Measurements from ENCODE around the gene C6orf47. TPM values are rescaled to one million over a fixed set of nuclear protein-coding genes. Genes with fewer than 3 reads are reported as not detected.

C6orf47 gene
- total RNA-seq, 4 donors from 2014 or later: 24.5 to 39.6 (median 34.0) TPM

GRCh38 chr6:31639043-31639442, 21.5 kb downstream of the C6orf47 start:
- H3K27ac ChIP-seq (replicated peaks in 1 of 4): no peak overlapping the region
- H3K27me3 ChIP-seq: no peaks in the 10 kb centered on the region
- no peak overlapping the region for H3K4me3 ChIP-seq
- H3K9me3 ChIP-seq: no peaks in the 10 kb centered on the region
- no peak for TF ChIP-seq POLR2A (IDR thresholded peaks at IDR 0.05; ENCODE audit: low read depth)
- TF ChIP-seq, protein P1, sequence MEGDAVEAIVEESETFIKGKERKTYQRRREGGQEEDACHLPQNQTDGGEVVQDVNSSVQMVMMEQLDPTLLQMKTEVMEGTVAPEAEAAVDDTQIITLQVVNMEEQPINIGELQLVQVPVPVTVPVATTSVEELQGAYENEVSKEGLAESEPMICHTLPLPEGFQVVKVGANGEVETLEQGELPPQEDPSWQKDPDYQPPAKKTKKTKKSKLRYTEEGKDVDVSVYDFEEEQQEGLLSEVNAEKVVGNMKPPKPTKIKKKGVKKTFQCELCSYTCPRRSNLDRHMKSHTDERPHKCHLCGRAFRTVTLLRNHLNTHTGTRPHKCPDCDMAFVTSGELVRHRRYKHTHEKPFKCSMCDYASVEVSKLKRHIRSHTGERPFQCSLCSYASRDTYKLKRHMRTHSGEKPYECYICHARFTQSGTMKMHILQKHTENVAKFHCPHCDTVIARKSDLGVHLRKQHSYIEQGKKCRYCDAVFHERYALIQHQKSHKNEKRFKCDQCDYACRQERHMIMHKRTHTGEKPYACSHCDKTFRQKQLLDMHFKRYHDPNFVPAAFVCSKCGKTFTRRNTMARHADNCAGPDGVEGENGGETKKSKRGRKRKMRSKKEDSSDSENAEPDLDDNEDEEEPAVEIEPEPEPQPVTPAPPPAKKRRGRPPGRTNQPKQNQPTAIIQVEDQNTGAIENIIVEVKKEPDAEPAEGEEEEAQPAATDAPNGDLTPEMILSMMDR (IDR thresholded peaks at IDR 0.05): no peak
- no peak for TF ChIP-seq EP300 (IDR thresholded peaks at IDR 0.05)
- no peak for TF ChIP-seq POLR2AphosphoS5 (IDR thresholded peaks at IDR 0.05)
- 78% methylated on average over 9 of the region's 9 CpGs for WGBS
- intact Hi-C loops (cut with DNase I): no loop called here
- H3K4me1 ChIP-seq: no peaks in the 10 kb centered on the region
- DNase-seq (ENCODE audit: extremely low spot score): no peak
- H3K36me3 ChIP-seq: peaks cover 94 to 100% (median 99%) of the 10 kb centered on the region in 4 donors

DNA sequence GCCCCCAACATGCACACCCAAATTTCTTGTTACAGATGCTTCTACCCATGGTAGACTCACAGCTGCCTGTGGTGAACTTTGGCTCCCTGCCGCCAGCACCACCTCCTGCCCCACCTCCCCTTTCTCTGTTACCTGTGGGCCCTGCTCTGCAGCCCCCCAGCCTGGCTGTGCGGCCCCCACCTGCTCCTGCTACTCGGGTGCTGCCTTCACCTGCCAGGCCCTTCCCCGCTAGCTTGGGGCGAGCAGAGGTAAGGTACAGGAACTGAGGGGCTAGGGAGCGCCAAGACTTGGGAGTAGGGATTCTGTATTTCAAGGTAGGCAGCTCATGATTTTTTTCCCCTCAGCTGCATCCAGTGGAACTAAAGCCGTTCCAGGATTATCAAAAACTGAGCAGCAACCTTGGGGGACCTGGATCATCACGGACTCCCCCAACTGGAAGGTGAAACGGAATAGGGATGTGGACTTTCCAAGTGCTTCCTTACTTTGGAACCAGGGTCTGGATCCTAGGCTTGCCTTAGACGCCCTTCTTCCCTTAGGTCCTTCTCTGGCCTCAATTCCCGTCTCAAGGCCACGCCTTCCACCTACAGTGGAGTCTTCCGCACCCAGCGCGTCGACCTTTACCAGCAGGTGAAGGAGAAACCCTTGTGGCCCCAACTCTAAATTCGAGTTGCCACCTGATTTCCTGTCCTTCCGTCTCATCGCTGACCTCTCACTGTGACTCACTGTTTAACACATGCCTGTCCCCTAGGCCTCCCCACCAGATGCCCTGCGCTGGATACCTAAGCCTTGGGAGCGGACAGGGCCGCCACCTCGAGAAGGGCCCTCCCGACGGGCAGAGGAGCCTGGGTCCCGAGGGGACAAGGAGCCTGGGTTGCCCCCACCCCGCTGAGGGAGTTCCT, 23.6 kb downstream of the C6orf47 start:
- TF ChIP-seq, protein P1 (IDR thresholded peaks at IDR 0.05): no peak
- TF ChIP-seq POLR2AphosphoS5 (IDR thresholded peaks at IDR 0.05): peak in 1 of 2 donors; percentile 9
- Histone ChIP-seq H3K4me1 (peaks cover 0 to 5% (median 2%) of the 10 kb centered on the region in 4 donors), H3K27ac (replicated peaks in 1 of 4) (peak overlapping the region in 1 of 4 donors; percentile 31), H3K4me3 (no peak overlapping the region), H3K9me3 (no peaks in the 10 kb centered on the region), H3K36me3 (peaks cover 76 to 100% (median 99%) of the 10 kb centered on the region in 4 donors), H3K27me3 (no peaks in the 10 kb centered on the region)
- intact Hi-C loops (cut with DNase I): no loop called here
- no peak for DNase-seq (ENCODE audit: extremely low spot score)
- WGBS: 77% methylated on average over 24 of the region's 27 CpGs

GRCh38 chr6:31634969-31635575, 25.5 kb downstream of the C6orf47 start:
- H3K9me3 ChIP-seq: no peaks in the 10 kb centered on the region
- H3K27me3 ChIP-seq: no peaks in the 10 kb centered on the region
- H3K4me3 ChIP-seq: no peak overlapping the region
- no peak for DNase-seq (ENCODE audit: extremely low spot score)
- TF ChIP-seq POLR2A (IDR thresholded peaks at IDR 0.05; ENCODE audit: low read depth) (no peak), POLR2AphosphoS5 (IDR thresholded peaks at IDR 0.05) (no peak), EP300 (IDR thresholded peaks at IDR 0.05) (no peak)
- TF ChIP-seq, protein P1 (IDR thresholded peaks at IDR 0.05): no peak
- no peak overlapping the region for H3K27ac ChIP-seq (replicated peaks in 1 of 4)
- peaks cover 73 to 100% (median 99%) of the 10 kb centered on the region in 4 donors for H3K36me3 ChIP-seq
- H3K4me1 ChIP-seq: peaks cover 0 to 5% (median 2%) of the 10 kb centered on the region in 4 donors
- WGBS: 85% methylated on average over 11 of the region's 11 CpGs
- intact Hi-C loops (cut with DNase I): no loop called here

DNA sequence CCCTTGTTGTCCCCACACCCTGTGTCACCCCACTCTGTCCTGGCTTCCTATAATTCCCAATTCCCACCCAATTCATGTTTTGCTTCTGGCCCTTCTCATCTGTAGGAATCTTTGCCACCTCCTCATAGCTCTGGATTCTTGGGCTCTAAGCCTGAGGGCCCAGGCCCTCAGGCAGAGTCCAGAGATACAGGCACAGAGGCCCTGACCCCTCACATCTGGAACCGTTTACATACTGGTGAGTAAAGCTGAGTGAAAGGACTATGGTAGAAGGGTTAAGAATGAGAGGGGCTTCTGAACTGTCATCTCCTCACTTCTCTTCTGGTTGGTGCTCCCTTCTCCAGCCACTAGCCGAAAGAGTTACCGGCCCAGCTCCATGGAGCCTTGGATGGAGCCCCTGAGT, 26.4 kb downstream of the C6orf47 start:
- TF ChIP-seq POLR2AphosphoS5 (IDR thresholded peaks at IDR 0.05) (no peak), EP300 (IDR thresholded peaks at IDR 0.05) (no peak), POLR2A (IDR thresholded peaks at IDR 0.05; ENCODE audit: low read depth) (no peak)
- TF ChIP-seq, protein P1 (IDR thresholded peaks at IDR 0.05): no peak
- Histone ChIP-seq H3K4me1 (peaks cover 0 to 5% (median 2%) of the 10 kb centered on the region in 4 donors), H3K4me3 (no peak overlapping the region), H3K36me3 (peaks cover 73 to 100% (median 99%) of the 10 kb centered on the region in 4 donors), H3K27ac (replicated peaks in 1 of 4) (no peak overlapping the region), H3K9me3 (no peaks in the 10 kb centered on the region), H3K27me3 (no peaks in the 10 kb centered on the region)
- 56% methylated on average over 1 of the region's 3 CpGs for WGBS
- intact Hi-C loops (cut with DNase I): no loop called here
- no peak for DNase-seq (ENCODE audit: extremely low spot score)

Measured in esophagus muscularis mucosa (tissue), 4 donors.